Mesothelial cell of epicardium (in vitro differentiated cells): ENCODE results near the gene B4GAT1. TPM values are rescaled to one million over a fixed set of nuclear protein-coding genes. Genes with fewer than 3 reads are reported as not detected.

Experiments used
- DNase-seq, 2 experiments: peaks; one replicate each; pipeline ENCODE4 v3.0.0; 2021; ENCODE audit warnings: low spot score in 2 of 2; ENCODE audit not compliant: unreplicated experiment in 2 of 2
- H3K27ac Mint-ChIP-seq: 2 replicates; pipeline ENCODE4 v1.8.0; 2021; ENCODE audit warnings: mixed read lengths
- H3K27me3 Mint-ChIP-seq: 2 replicates; pipeline ENCODE4 v1.8.0; 2021; ENCODE audit warnings: low read depth, mixed read lengths
- H3K36me3 Mint-ChIP-seq: 2 replicates; pipeline ENCODE4 v1.8.0; 2021; ENCODE audit warnings: mixed read lengths
- H3K4me1 Mint-ChIP-seq: 2 replicates; pipeline ENCODE4 v1.8.0; 2021; ENCODE audit warnings: mixed read lengths
- H3K4me3 Mint-ChIP-seq: 2 replicates; pipeline ENCODE4 v1.8.0; 2021; ENCODE audit warnings: mild to moderate bottlenecking, moderate library complexity, mixed read lengths
- H3K9me3 Mint-ChIP-seq: 2 replicates; pipeline ENCODE4 v1.8.0; 2021; ENCODE audit warnings: mixed read lengths
- total RNA-seq: library from RNA; stranded (reverse); gene quantifications from 3 replicates; pipeline ENCODE4 v1.2.1, GENCODE V29; 2021
- TF ChIP-seq, protein P1 (sequence below): fragments of 200-600 bp; sonication (generic); IDR thresholded peaks from one replicate; pipeline ENCODE4 v1.5.0; 2021; ENCODE audit warnings: antibody characterized with exemption; ENCODE audit not compliant: unreplicated experiment

The B4GAT1 gene
- total RNA-seq, 1 donor from 2014 or later: 30.2 TPM

DNA sequence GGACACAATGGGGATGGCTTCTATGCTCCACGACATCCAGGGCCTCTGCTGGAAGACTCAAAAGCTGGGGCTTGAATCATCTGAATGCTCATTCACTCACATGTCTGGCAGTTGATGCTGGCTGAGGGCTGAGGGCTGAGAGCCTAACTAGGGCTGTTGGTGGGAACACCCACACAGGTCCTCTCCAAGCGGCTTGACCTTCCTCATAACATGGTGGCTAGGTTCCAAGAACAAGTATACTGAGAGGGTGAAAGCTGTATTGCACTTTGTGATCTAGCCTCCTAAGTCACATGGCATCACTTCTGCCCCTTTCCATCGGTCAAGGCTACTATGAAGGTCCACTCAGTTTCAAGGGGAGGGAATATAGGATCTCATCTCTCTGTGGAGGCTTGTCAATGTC, 48.2 kb downstream of the B4GAT1 start:
- peaks cover 24% of the 10 kb centered on the region for H3K27me3 Mint-ChIP-seq
- no peaks in the 10 kb centered on the region for H3K36me3 Mint-ChIP-seq

DNA sequence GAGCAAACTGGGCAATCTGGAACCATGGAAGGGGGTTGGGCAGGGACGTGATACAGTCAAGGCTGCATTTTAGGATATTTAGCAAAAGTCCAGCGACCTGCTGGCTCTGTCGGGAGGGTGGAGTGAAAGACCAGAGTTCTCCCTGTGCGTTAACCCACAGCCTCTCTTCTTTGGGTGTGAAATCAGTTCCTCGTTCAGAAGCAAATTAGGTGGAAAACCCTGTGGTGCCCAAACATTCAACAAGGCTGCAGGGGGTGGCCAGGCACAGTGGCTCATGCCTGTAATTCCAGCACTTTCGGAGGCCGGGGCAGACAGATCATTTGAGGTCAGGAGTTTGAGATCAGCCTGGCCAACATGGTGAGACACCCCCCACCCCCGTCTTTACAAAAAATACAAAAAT, 49.8 kb downstream of the B4GAT1 start:
- Mint-ChIP-seq H3K4me1 (peaks cover 3% of the 10 kb centered on the region), H3K4me3 (no peak overlapping the region), H3K27me3 (peaks cover 38% of the 10 kb centered on the region), H3K27ac (no peak overlapping the region), H3K36me3 (no peaks in the 10 kb centered on the region), H3K9me3 (no peaks in the 10 kb centered on the region)
- no peak for DNase-seq
- TF ChIP-seq, protein P1, sequence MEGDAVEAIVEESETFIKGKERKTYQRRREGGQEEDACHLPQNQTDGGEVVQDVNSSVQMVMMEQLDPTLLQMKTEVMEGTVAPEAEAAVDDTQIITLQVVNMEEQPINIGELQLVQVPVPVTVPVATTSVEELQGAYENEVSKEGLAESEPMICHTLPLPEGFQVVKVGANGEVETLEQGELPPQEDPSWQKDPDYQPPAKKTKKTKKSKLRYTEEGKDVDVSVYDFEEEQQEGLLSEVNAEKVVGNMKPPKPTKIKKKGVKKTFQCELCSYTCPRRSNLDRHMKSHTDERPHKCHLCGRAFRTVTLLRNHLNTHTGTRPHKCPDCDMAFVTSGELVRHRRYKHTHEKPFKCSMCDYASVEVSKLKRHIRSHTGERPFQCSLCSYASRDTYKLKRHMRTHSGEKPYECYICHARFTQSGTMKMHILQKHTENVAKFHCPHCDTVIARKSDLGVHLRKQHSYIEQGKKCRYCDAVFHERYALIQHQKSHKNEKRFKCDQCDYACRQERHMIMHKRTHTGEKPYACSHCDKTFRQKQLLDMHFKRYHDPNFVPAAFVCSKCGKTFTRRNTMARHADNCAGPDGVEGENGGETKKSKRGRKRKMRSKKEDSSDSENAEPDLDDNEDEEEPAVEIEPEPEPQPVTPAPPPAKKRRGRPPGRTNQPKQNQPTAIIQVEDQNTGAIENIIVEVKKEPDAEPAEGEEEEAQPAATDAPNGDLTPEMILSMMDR: no peak

More for the DNA sequence above, 48.2 kb downstream of the B4GAT1 start:
- no peaks in the 10 kb centered on the region for H3K4me1 Mint-ChIP-seq
- no peak for DNase-seq
- H3K4me3 Mint-ChIP-seq: no peak overlapping the region
- no peaks in the 10 kb centered on the region for H3K9me3 Mint-ChIP-seq
- no peak overlapping the region for H3K27ac Mint-ChIP-seq
- TF ChIP-seq, protein P1: no peak

Other genes with a start within 250 kb of the B4GAT1 start
- gene KLC2, start 89.9 kb downstream of the B4GAT1 start, total RNA-seq: 42.0 to 43.0 TPM (median 42.9 TPM) in 3 replicates
- 88.6 to 91.8 TPM (median 90.1 TPM) in 3 replicates for gene RAB1B, start 79.0 kb downstream of the B4GAT1 start, total RNA-seq
- gene CNIH2, start 69.5 kb downstream of the B4GAT1 start, total RNA-seq: 10.1 to 11.5 TPM (median 10.2 TPM) in 3 replicates
- 66.8 to 74.0 TPM (median 71.2 TPM) in 3 replicates for gene YIF1A, start 58.5 kb downstream of the B4GAT1 start, total RNA-seq
- 1.3 to 1.8 TPM (median 1.6 TPM) in 3 replicates for gene TMEM151A, start 55.7 kb downstream of the B4GAT1 start, total RNA-seq
- gene CD248, start 30.6 kb downstream of the B4GAT1 start, total RNA-seq: 95.2 to 102 TPM (median 97.9 TPM) in 3 replicates
- 6.7 to 7.1 TPM (median 7.0 TPM) in 3 replicates for gene RIN1, start 11.2 kb downstream of the B4GAT1 start, total RNA-seq
- 25.0 to 27.1 TPM (median 26.5 TPM) in 3 replicates for gene BRMS1, start 2.5 kb downstream of the B4GAT1 start, total RNA-seq
- gene SLC29A2, start 24.1 kb upstream of the B4GAT1 start, total RNA-seq: 33.0 to 35.9 TPM (median 35.7 TPM) in 3 replicates
- gene NPAS4, start 73.4 kb upstream of the B4GAT1 start, total RNA-seq: 1.00 to 1.2 TPM (median 1.1 TPM) in 3 replicates
- 49.0 to 53.1 TPM (median 49.7 TPM) in 3 replicates for gene MRPL11, start 91.2 kb upstream of the B4GAT1 start, total RNA-seq
- 17.3 to 18.2 TPM (median 17.9 TPM) in 3 replicates for gene PELI3, start 119.3 kb upstream of the B4GAT1 start, total RNA-seq
- gene DPP3, start 132.8 kb upstream of the B4GAT1 start, total RNA-seq: 40.8 to 47.2 TPM (median 42.9 TPM) in 3 replicates
- 61.5 to 62.0 TPM (median 61.5 TPM) in 3 replicates for gene BBS1, start 163.0 kb upstream of the B4GAT1 start, total RNA-seq
- 13.2 to 14.7 TPM (median 13.7 TPM) in 3 replicates for gene ZDHHC24, start 198.4 kb upstream of the B4GAT1 start, total RNA-seq
- gene ACTN3, start 199.3 kb upstream of the B4GAT1 start, total RNA-seq: 0.11 to 0.13 TPM (median 0.13 TPM) in 3 replicates
- not detected in 3 replicates for gene CTSF, start 221.0 kb upstream of the B4GAT1 start, total RNA-seq
- 0.25 to 0.42 TPM (median 0.41 TPM) in 3 replicates for gene CCDC87, start 245.4 kb upstream of the B4GAT1 start, total RNA-seq
- gene CCS, start 245.6 kb upstream of the B4GAT1 start, total RNA-seq: 79.8 to 81.4 TPM (median 80.7 TPM) in 3 replicates